GM19438 (cell line): ENCODE measurements around the gene FAM120B.
A peak's percentile ranks its signal among the peaks of the same experiment; 100 is the strongest.
"Not testable (repeated sequence)": the region's sequence is repeated elsewhere in the genome, so short reads cannot be mapped to it uniquely, and the experiment has no call there.

Experiments used
- ATAC-seq: cut with Tn5 transposase; IDR thresholded peaks from one replicate; pipeline ENCODE4 v1.9.1; 2021; ENCODE audit warnings: low read depth; ENCODE audit not compliant: unreplicated experiment

The FAM120B gene

GRCh38 chr6:170347091-170347490 is 40.5 kb downstream of the FAM120B start:
- ATAC-seq = peak; percentile 90

DNA sequence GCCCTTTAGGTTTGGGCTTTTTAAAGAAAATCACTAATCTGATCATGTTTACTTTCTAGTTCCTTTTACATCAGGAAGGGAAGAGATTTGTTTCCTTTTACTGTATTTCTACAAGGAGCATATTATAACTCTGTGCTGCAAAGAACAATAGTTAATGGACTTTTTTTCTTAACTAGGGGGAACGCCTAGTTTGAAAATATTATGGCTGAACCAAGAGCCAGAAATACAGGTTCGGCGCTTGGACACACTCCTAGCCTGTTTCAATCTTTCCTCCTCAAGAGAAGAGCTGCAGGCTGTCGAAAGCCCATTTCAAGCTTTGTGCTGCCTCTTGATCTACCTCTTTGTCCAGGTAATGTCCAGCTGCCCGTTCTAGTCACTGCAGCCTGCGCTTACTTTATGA is 41.4 kb downstream of the FAM120B start:
- no peak for ATAC-seq

- ATAC-seq = not testable (repeated sequence)
Measured at GRCh38 chr6:170351456-170351855, 44.9 kb downstream of the FAM120B start.

GRCh38 chr6:170355190-170355589 is 48.6 kb downstream of the FAM120B start:
- ATAC-seq = not testable (repeated sequence)

DNA sequence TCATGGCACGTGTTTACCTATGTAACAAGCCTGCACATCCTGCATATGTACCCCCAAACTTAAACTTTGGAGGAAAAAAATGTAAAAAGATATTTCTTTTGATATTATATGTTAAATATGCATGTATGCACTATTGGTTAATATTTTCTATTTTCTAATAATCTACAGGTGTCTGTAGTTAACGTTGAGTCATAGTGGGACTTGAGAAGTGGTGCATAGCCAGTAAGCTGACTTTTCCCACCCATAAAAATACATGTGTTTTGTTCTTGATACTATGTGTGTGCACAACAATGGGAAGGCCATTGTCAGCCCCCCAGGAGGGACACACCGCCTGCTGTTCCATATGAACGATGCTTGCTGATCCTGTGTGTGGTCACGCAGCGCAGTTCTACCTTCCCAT is 49.1 kb downstream of the FAM120B start:
- ATAC-seq = no peak

- no peak for ATAC-seq
Measured at GRCh38 chr6:170357812-170358211, 51.3 kb downstream of the FAM120B start.

- no peak for ATAC-seq
Measured at GRCh38 chr6:170358496-170358895, 51.9 kb downstream of the FAM120B start.

- ATAC-seq = no peak
Measured at GRCh38 chr6:170360476-170360875, 53.9 kb downstream of the FAM120B start.

DNA sequence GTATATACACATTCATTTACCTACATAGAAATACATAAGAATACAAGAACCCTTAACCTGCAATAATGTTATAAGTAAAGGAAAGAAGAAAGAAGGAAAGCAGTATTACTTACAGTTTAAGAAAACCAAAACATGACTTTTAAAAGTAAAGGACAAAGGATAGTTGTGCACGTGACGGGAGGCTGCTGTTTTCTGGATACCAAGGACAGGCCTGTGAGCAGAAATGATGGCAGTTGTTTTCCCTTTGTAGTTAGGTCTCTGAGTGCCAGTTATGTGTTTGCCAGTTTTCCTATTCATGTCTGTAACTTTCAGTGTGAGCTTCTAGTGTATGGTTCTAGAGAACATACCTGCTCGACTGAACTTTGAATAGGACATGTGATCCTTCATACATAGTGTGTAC is 54.8 kb downstream of the FAM120B start:
- ATAC-seq = no peak

GRCh38 chr6:170362121-170362520 is 55.6 kb downstream of the FAM120B start:
- no peak for ATAC-seq

DNA sequence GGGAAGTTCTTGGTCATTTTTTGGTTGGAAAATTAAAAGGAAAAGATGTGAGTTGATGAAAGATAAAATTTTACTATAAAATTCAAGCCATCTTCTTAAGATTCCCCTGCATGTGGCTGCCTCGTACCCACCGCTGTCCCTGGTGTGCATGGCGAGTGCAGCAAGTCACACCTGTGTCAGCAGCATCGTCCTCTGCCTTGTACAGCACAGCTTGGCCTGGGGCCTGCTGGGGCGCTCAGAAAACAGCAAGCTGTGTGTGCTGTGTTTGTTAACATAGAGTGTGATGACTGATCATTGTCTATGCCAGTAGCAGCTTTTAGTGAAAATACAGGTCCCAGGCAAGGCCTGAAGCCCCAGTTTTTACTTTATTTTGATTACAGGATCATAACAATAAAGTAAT is 56.7 kb downstream of the FAM120B start:
- no peak for ATAC-seq

DNA sequence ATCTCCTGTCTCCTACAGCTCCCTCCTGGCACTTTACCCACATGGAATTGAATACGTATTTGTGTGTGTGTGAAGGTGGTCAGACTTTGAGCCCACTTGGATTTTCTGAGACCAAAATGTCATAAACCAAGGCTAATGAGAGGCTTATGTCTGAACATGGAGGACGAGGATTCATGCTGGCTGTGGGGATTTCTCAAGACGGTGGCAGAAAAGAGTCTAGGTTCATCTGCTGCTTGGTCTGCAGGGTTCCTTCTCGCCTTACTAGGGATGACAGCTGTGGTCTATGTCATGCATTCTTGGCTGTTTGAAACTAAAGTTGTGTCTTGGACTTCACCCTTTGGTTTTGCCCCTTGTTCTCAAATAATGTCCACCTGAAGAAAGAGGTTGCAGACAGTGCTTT is 58.6 kb downstream of the FAM120B start:
- ATAC-seq = no peak

DNA sequence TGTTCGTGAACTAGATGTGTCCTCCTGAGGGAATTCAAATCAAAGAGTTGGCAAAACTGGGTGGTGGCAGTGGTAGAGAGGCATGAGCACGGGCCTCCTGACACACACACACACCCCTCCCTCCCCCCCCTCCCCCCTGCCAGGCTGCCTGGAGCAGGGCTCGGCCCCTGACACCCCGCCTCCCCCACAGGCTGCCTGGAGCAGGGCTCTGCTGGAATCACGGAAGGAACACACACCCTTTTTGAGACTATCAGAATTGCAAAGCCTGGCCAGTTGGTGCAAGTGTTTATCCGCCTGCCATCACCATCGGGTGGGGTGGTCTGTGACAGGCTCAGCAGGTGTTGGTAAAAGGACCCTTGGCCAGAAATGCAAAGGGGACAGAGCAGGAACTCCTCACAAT is 59.0 kb downstream of the FAM120B start:
- ATAC-seq = no peak

- ATAC-seq = no peak
Measured at GRCh38 chr6:170366248-170366960, 59.8 kb downstream of the FAM120B start.

DNA sequence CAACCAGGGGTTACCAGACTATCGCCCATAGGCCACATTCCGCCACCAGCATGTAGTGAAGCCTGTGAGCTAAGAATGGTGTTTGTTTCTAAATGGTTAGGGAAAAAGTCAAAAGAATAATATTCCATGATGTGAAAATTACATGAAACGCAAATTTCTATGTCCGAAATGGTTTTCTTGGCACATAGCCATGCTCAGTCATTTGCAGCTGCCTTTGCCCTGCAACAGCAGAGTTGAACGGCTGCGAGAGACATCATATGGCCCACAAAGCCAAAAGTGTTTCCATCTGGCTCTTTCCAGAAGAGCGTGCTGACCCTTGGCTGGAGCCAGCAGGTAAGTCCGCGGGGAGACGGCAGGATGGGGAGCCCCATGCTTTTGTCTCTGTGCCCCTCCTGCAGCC is 60.7 kb downstream of the FAM120B start:
- ATAC-seq = no peak

GRCh38 chr6:170368544-170368943 is 62.0 kb downstream of the FAM120B start:
- no peak for ATAC-seq

- ATAC-seq = no peak
Measured at GRCh38 chr6:170369403-170369802, 62.8 kb downstream of the FAM120B start.

GRCh38 chr6:170370416-170370815 is 63.9 kb downstream of the FAM120B start:
- ATAC-seq = no peak

- no peak for ATAC-seq
Measured at GRCh38 chr6:170371080-170371479, 64.5 kb downstream of the FAM120B start.

GRCh38 chr6:170371588-170371987 is 65.0 kb downstream of the FAM120B start:
- no peak for ATAC-seq

DNA sequence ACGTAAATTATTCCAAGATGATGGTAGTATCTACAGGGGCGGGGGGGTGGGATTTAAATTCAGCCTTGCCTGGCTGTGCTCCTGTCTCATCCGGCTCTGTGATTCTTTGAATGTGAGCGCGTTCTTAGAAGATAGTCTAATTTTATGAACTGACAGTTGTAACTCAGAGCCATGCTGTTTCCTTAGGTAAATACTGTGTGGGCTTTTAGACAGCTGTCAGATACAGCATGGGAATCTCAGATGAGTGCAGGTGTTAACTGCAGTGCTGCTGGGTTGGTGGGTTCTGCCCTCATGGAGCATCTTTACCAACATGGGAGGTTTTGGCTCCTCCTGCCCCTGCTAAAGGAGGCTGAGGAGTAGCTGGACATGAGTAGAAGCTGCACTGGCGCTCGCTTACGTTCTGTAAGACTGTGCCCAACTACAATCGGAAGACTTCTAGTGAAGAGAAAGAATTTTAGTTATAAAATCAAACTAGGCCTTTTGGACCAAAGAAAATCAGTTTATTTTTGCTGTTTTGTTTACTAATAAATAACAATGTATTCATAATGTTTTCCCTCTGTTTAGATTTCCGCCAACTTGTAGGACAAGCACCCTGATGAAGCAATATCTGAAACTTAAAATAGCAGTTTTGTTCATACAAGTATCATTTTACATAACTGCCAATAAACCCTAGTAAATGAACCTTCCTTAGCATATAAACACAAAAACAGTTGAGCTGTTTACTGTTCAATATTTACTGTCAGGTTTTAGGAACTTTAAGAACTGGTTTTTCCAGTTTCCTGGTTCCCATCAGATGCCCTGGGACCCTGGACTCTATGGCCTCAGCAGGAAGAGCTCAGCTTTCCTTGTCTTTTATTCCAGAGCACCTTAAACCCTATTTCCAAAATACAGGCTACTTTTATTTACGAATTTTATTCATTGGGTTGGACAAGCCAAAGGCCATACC is 66.1 kb downstream of the FAM120B start:
- ATAC-seq = no peak
